Breast epithelium (tissue), 3 donors: ENCODE data around the gene GAS7.

Source experiments
- CTCF ChIP-seq, 3 donors: fragments of 450-650 bp; IDR thresholded peaks; one replicate each; pipeline ENCODE4 v1.5.1; 2016 to 2017; ENCODE audit warnings: antibody characterized with exemption in 3 of 3, mild to moderate bottlenecking in 3 of 3, moderate library complexity in 3 of 3
- POLR2AphosphoS5 ChIP-seq, 3 donors: sonication (generic); formaldehyde crosslinking; IDR thresholded peaks; one replicate each; pipeline ENCODE4 v1.6.1; 2017; ENCODE audit warnings: antibody characterized with exemption in 3 of 3

- no peak for TF ChIP-seq POLR2AphosphoS5 (IDR thresholded peaks at IDR 0.05)
- TF ChIP-seq CTCF (IDR thresholded peaks at IDR 0.05), result no peak
Observed at GRCh38 chr17:10238661-10239060, 40.3 kb upstream of the GAS7 start.
